ENCODE data around the gene SNRPD2.
"Not testable (repeated sequence)": the region's sequence is repeated elsewhere in the genome, so short reads cannot be mapped to it uniquely, and the experiment has no call there.

Gene SNRPD2

DNA sequence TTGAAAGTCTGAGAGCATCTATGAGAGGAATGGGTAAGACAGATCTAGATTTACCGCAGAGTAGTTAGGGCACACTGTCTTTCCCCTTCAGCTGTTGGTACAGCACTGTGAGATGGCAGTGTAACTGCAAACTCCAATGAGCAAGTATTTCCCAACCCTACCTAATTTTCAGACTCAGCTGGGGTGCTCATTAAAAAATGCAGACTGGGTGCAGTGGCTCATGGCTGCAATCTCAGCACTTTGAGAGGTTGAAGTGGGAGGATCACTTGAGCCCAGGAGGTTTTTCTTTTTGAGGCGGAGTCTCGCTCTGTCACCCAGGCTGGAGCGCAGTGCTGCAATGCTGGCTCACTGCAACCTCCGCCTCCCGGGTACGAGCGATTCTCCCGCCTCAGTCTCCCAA lies 13.4 kb upstream of the SNRPD2 start:
- no peak for DNase-seq (ENCODE audit: low read depth)

DNA sequence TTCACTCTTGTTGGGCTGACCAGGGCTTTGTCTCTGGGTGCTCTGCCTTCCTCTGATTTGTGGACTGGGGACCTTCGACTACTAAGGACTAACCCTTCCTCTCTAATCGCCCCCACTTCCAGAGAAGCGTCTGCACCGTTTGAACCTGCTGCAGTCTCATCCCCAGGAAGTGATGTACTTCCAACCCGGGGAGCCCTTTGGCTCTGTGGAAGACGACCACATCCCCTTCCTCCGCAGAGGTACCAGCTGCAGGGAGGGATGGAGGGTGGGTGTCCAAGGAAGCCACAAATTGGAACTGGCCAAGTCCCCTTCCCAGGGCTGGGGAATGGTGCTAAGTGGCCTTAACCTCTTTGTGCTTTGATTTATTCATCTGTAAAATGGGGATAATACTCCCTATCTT lies 9.9 kb upstream of the SNRPD2 start:
- no peak for DNase-seq (ENCODE audit: low read depth)

DNA sequence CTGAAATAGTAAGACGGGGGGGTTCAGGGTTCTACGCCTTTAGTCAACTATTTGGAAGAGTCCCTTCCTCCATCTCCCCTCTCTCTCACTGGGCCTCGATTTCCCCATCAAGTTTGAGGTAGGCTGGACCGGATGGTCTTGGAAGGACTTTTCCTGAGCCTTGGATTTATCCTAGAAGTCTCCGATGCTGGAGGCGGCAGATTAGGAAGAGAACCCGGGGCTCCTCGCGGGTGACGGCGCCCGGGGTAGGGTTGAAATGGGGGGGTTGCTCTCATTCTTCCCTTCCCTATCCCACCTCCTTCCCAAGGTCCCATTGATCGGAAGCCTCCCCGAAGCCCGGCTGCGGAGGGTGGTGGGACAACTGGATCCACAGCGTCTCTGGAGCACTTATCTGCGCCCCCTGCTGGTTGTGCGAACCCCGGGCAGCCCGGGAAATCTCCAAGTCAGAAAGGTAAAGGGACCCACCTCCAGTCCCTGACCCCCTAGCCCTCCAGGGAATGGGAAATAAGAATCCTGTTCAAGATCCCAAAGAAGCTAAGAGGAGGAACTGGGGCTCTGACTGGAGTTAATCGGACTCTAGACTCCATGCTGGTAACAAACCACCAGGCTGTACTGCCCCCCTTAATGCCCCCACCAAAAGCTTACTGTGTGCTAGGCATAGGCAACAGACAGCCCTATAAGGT lies 1.5 kb upstream of the SNRPD2 start:
- no peak for DNase-seq (ENCODE audit: low read depth)

DNA sequence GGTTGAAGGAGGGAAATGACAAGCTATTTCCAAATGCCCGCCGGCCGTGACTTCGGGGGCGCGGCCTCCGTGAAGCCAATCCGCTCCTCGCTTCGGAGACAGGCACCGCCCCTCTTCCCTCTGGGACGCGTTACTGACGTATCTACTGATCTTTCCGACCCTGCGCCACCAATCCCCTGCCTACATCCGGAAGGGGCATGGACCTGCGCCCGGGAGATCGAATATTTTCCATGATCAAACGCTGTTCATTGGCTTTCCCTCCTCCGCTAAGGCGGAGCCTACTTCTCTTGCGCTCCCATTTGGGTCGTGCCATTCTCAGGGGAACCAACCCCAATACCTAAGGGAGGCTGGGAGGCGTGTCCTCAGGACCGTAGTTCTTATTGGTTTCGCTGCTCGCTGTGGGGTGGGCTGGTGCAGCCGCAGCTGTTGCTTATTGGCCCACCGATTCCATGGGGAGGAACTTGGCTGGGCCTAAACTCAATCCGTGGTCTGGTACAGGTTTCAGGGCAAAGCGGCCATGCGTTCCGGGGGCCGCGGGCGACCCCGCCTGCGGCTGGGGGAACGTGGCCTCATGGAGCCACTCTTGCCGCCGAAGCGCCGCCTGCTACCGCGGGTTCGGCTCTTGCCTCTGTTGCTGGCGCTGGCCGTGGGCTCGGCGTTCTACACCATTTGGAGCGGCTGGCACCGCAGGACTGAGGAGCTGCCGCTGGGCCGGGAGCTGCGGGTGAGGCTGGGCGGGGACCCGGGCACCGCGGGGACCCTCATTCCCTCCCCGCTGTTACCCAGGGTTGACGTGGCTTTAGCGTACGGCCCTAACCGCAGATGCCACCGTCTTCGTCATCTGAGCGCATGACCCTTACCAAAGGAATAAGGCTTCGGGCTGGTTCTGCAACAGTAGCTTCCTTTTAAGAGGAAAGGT lies 693 bp upstream of the SNRPD2 start, which contains the start of gene QPCTL:
TSS of gene QPCTL (plus strand) at position 480 of the 919 bp plus-strand sequence. CDS start at position 518, 38 bp downstream.
- peak; percentile 99 for DNase-seq (ENCODE audit: low read depth)

DNA sequence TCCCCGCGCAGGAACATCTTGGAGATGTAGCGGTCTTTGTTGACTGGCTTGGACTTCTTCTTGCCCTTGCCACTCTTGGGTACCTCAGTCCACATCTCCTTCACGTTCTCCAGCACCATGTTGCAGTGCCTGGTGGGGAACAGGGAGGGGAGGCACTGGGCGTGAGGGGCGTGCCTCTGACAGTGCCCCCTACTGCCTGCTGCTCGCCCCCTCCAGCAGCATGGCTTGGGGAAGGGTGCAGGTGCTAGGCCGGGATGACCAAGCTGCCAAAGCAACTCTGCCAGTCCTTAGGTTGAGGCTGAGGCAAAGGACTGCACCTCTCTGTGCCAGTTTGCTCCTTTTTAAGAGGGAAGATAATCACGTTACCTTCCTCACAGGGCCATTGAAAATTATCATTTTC lies 4.2 kb downstream of the SNRPD2 start:
- no peak for DNase-seq (ENCODE audit: low read depth)

DNA sequence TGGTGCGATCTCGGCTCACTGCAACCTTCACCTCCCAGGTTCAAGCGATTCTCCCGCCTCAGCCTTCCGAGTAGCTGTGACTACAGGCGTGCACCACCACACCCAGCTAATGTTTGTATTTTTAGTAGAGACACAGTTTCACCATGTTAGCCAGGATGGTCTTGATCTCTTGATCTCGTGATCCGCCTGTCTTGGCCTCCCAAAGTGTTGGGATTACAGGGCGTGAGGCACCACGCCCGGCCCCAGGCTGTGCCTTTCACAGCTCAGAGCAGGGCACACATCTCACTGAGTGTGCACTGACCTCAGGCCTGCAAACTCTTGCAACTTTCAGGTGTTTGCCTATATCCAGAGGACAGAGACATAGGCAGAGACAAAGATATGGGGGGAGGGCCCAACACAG lies 6.7 kb downstream of the SNRPD2 start:
- DNase-seq (ENCODE audit: low read depth): not testable (repeated sequence)

DNA sequence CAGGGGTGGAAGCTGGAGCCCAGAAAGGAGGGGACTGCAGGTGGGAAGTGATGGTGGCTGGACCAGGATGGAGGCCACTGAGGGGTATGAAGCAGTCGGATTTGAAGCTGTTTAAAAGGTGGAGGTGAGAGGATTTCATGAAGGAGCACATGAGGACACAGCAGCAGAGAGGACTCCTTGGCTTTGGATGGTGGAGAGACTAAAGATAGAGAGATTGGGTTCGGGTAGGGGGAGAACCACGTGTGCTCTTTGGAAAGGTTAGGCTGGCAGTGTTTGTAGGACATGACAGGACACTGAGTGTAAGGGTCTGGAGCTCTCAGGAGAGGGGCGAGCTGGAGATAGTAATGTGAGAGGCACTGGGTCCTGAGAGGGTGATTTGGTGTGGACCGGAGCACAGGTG lies 8.8 kb downstream of the SNRPD2 start:
- no peak for DNase-seq (ENCODE audit: low read depth)

DNA sequence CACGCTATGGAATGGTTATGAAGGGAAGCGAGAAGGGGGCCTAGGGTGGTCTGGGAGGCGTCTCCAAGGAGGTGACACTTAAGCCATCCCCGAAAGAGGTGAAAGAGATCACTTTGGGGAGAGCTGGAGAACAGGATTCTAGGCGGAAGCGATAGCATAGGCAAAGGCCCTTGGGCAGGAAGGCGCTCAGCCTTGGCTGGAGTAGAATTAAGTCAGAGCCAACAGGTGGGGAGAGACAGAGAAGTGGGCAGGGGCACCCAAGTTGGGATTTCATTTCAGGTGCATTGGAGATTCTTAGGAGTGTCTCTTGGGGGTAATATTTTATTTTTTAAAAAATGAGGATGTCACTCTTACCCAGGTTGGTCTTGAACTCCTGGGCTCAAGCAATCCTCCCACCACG lies 9.6 kb downstream of the SNRPD2 start:
- no peak for DNase-seq (ENCODE audit: low read depth)

DNA sequence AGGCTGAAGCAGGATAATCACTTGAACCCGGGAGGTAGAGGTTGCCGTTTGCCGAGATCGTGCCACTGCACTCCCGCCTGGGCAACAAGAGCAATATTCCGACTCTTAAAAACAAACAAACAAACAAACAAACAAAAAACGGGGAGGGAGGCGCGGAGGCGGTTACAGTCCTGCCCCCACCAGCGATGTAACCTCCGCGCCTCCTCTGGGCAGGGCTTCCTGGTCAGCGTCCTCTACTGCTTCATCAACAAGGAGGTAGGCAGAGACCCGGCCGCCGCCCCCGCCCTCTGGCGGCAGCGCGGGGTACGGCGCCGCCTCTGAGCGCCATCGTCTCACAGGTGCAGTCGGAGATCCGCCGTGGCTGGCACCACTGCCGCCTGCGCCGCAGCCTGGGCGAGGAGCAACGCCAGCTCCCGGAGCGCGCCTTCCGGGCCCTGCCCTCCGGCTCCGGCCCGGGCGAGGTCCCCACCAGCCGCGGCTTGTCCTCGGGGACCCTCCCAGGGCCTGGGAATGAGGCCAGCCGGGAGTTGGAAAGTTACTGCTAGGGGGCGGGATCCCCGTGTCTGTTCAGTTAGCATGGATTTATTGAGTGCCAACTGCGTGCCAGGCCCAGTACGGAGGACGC lies 10.2 kb downstream of the SNRPD2 start:
- DNase-seq (ENCODE audit: low read depth): no peak

DNA sequence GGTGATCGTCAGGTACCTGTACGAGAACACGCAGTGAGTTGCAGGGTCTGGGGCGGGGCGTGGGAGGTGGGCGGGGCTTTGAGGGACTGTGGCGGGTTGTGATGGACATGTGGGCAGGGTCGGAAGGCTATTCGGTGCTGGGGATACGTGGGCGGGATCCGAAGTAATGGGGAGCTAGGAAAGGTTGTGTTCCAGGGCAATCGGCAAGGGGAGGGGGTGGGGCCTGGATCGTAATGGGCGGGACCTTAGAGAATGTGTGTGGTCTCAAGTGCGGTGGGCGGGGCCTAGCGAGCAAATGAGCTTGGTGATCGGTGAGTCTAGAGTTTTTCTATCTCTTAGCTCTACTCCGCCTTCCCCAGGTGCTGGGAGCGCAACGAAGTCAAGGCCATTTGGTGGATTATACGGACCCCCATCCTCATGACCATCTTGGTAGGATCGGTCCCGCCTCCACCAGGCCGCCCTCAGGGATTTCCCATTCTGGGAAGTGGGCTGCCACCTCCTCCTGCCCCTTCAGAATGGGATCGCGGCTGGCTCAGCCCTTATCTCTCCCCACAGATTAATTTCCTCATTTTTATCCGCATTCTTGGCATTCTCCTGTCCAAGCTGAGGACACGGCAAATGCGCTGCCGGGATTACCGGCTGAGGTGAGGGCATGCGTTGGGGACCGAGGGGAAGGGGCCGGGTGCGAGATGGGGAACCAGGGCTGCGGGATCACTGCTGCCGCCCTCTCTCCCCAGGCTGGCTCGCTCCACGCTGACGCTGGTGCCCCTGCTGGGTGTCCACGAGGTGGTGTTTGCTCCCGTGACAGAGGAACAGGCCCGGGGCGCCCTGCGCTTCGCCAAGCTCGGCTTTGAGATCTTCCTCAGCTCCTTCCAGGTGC lies 14.2 kb downstream of the SNRPD2 start:
- DNase-seq (ENCODE audit: low read depth): no peak

DNA sequence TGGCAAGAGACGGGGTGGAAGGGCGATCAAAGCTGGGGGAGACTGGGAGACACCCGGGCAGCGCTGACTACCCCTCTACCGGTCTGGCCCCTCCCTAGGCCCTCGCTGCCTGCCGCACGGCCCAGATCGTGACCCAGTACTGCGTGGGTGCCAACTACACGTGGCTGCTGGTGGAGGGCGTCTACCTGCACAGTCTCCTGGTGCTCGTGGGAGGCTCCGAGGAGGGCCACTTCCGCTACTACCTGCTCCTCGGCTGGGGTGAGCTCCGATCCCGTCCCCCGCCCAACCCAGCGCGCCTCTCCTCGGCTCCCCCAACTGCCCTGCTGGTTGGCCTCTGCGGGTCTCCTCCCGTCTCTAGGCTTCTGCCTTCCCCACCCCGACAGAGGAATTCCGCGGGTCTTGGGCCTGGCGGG lies 14.9 kb downstream of the SNRPD2 start:
- no peak for DNase-seq (ENCODE audit: low read depth)

DNA sequence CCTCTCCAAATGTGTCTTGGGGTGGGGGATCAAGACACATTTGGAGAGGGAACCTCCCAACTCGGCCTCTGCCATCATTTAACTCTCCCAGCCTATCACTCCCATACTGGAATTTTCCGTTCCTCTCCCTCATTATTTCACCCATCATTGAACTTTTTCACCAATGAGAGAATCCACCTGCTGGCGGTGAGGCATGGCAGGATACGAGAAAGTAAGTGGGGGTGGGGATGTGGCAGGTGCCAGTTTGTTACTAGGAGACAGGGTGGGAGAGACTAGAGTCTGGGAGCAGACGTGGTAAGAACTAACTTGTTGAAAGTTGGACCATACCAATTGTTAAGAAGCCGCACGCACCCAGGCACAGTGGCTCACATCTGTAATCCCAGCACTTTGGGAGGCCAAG lies 16.8 kb downstream of the SNRPD2 start:
- DNase-seq (ENCODE audit: low read depth): no peak

DNA sequence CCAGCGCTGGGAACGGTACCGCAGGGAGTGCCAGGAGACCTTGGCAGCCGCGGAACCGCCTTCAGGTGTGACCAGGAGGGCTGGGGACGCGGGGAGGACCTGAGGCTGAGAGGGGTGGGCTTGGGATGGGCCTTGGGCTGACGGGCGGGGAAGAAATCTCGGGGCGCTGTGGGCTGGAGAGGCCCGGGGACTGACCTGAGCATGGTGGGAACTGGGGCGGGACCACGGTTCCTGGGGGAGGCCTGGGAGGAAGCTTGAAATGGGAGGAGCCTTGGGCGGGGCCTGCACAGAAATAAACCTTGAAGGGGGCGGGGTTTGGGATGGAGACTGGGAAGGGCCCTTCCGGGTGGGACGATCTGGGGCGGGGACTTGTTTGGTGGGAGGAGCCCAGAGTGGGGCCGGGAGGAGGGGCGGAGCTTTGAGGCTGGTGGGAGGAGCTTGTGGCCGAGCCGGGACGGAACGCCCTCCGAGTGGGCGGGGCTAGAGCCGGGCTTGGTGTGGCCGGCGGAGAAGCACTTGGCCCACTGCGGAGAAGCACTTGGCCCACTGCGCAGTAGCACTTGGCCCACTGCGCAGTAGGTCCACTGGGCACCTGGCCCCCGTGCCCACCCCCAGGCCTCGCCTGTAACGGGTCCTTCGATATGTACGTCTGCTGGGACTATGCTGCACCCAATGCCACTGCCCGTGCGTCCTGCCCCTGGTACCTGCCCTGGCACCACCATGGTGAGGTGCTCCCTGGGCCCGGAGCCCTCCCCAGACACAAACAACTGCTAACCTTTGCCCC lies 20.9 kb downstream of the SNRPD2 start:
- DNase-seq (ENCODE audit: low read depth): no peak

DNA sequence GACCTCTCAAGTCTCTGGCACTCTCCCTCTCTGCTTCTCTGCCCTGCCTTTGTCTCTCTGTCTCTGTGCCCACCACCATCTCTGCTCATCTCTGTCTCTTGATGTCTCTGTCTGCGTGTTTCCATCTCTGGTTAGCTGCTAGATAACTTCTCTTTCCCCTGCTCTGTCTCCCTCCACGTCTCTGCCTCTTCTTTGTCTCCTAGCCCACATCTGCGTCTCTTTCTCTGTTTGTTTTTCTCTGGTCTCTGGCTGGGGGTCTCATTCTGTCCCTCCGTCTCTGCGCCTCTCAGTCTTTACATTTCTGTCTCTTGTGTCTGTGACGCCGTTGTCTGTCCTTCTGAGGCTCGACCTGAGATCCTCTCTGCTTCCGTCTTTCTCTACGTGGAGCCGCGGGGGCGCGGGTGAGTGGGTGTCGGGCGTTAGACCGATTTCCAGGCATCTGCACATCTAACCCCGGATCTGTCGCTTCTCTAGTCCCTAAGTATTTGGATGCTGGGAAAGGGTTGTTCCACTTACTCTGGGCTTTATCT lies 23.3 kb downstream of the SNRPD2 start:
- DNase-seq (ENCODE audit: low read depth): no peak

DNA sequence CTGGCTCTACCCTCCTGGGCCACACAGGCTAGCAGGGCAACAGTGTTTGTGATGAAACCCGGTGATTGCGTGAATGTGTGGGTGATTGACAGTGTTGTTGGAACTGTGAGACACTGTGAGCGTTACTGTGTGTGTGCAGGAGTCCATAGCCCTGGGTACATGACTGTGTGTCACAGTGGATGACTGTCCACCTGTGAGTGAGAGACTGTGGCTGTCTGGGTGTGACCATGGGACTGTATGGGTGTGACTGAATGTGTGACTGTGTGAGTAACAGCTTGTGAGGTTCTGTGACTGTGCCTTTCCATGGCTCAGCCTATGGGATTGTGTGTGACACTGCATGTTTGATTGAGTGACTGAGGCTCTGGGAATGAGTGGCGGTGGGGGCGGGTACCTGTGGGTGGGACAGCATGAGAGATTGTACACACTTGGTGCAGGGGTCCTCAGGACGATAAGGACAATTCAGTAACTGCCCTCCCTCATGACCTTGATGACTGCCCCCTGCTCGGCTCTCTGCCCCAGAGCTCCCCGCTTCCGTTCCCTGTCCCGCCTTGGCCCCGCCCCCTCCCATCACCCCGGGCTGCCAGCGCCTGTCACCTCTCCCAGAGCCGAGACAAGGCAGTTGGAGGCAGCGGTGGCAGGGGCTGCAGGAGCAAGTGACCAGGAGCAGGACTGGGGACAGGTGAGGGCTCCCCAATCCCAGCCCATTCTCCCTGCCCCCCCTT lies 24.0 kb downstream of the SNRPD2 start, which contains the start of gene GIPR:
TSS of gene GIPR (plus strand) at position 602 of the 722 bp plus-strand sequence. CDS start 1,300 bp downstream, outside the sequence.
- DNase-seq (ENCODE audit: low read depth): no peak

DNA sequence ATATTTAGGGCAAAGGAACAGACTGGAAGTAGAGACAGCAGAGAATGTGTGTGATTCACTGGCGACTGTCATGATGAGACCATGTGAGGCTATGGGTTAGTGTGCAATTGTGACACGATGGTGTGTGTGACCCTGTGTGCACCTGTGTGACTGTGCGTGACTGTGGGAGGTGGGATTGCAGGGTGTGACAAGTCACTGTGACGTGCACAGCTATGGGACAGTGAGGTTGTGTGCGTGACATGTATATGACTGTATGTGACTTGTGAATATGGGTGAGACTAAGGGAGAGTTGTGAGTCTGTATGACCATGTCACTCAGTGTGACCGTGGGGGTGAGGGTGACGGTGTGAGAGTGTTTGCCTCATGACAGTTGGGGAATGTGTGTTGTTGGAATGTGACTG lies 27.2 kb downstream of the SNRPD2 start:
- DNase-seq (ENCODE audit: low read depth): no peak

DNA sequence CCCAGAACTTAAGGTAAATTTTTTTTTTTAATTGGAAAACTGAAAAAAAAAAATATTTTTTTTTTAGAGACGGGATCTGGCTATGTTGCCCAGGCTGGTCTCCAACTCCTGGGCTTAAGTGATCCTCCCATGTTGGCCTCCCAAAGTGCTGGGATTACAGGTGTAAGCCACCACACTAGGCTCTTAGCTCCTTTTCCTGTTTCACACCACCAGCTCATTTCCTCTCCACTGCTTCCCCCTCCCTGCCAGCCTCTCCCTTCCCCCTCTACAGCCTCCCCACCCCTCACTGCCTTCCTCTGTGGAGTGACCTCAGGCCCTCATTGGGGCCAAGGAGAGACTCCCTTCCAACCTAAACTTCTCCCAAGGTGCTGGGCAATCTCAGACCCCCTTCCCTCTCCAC lies 28.0 kb downstream of the SNRPD2 start:
- no peak for DNase-seq (ENCODE audit: low read depth)

DNA sequence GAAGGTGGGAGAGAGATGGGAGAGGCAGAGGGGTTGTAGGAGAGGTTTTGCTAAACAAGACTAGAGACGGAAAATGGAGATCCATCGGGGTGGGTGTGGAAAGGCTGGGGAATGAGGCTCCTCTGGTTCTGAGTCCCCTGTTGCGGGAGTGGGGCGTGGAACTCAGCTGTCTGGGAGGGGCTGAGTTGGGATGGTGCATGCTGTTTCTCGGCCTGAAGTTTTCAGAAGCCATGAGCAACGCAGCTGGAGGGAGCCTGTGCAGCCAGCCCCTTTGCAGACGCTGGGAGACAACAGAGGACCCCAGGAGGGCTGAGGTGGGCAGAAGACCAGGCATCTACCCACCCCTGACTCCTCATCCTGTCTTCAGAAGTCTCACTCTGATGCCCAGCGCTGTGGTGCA lies 31.1 kb downstream of the SNRPD2 start:
- DNase-seq (ENCODE audit: low read depth): no peak

DNA sequence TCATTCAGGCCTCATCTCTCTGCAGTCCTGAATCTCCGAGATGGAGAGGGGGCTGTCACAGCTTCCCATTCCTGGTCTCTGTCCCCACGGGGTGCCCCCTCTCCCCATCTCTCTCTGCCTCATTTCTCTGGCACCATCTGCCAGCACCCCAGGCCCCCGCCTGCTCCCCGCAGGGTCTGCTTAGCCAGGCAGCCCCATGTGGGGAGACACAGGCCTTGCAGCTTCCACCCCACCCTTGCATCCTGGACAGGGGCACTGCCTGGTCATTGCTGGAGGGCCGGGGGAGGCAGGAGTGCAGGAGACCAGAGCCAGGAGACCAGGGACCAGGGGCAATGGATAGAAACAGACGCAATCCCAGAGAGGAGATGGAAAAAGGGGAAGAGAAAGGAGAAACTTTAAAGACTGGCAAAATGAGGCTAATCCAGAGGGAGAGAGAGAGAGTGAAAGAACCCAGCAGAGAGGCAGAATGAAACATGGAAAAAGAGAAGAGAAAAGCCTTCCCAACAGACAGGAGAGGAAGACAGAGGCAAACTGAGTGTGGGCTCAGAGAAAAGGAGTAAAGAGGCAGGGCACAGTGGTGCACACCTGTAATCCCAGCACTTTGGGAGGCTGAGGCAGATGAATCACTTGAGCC lies 32.5 kb downstream of the SNRPD2 start:
- DNase-seq (ENCODE audit: low read depth): no peak
